Middle frontal gyrus (tissue), 1 donor: ENCODE measurements around the gene BHLHA15.

Experiments
- DNase-seq: peaks from one replicate; pipeline ENCODE4 v3.0.0-alpha.2; 2015; ENCODE audit warnings: low spot score; ENCODE audit errors: extremely low spot score

The BHLHA15 gene

GRCh38 chr7:98211221-98211675, at the start of gene BHLHA15:
Gene BHLHA15, plus strand, starts transcription at chr7:98211439. Its CDS starts 871 bp downstream, at chr7:98212310.
- DNase-seq = no peak

DNA sequence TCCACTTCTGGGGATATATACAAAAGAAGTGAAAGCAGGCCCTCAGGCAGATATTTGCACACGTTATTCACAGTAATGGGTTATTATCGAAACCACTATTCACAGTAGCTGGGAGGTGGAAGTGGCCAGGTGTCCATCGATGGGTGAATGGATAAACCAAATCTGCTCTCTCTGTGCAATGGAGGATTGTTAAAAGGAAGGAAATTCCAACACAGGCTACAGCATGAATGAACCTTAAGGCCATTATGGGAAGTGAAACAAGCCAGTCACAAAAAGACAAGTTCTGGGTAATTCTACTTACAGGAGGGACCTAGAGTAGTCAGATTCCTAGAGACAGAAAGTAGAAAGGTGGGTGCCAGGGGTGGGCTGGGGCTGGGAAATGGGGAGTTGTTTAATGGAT, 48.5 kb upstream of the BHLHA15 start:
- DNase-seq = no peak

DNA sequence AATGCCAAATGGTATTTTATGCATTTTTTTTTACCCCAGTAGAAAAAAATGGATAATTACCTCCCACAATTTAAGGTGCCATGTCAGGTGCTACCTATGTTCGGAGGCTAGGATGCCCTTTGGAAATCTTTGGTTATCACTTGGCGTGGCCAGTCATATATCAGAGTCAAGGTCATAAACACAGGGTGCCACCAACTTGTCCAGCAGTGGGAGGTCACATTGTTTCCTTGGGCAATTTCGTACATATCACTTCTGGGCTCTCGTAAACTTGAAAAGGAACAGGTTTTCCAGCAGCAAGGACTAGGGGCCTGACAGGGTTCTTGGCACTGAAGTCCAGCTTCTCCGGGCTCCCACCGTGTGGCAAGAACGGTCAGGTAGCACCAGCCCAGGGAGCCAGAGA, 48.0 kb upstream of the BHLHA15 start:
- no peak for DNase-seq

GRCh38 chr7:98163704-98164494, 47.3 kb upstream of the BHLHA15 start:
- DNase-seq = no peak

- DNase-seq = no peak
These were observed 45.2 kb upstream of the BHLHA15 start for GRCh38 chr7:98165827-98166667.

- DNase-seq = no peak
These were observed 44.6 kb upstream of the BHLHA15 start for GRCh38 chr7:98166668-98166970.

DNA sequence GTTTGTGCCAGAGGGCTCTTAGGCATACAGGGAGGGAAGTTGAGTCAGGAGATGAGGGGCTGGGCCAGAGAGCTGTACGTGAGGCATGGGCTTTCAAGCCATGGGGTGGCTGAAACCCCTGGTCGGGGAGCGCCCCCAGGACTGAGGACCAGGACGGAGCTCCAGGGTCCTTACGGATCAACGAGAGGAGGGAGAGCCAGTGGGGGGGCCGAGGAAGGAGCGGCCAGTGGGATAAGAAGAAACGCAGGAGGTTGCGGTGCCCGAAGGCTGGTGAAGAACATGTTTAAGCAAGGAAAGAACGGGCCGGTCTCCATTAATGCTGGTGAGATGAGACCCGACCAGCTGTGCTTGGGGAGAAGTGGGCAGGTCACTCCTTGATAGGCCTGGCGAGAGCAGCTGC, 43.6 kb upstream of the BHLHA15 start:
- DNase-seq = no peak

DNA sequence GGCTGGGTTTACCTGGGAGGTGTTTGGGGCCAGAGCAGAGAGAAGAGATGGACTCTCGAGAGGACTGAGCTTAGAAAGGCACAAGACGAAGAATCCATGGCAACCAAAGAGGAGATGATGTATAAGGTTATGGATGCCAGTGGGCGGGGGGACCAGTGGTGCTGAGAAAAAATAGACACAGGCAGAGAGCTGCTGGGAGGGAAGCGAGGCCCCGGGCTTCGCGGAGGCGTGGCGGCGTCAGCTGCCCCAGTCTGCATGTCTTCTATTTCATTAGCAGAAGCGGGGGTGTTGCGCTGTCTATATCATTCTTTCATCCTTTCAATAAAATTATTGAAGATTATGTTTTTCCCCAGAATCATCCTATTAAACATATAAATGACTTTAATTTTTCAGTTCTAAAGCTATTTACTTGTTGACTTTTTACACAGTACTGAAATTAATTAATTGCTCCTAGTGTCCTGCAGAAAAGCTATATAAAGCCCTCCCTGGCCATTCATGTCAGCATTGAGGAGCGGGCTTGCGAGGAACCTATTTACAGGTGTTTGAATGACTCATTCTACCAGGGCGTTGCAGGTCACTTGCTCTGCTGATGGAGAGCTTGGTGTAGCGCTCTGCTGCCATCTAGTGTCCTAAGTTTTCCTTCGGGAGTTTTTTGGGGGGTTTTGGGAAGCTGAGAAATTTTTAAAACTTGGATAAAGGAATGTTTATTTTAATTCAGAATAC, 42.9 kb upstream of the BHLHA15 start:
- no peak for DNase-seq

DNA sequence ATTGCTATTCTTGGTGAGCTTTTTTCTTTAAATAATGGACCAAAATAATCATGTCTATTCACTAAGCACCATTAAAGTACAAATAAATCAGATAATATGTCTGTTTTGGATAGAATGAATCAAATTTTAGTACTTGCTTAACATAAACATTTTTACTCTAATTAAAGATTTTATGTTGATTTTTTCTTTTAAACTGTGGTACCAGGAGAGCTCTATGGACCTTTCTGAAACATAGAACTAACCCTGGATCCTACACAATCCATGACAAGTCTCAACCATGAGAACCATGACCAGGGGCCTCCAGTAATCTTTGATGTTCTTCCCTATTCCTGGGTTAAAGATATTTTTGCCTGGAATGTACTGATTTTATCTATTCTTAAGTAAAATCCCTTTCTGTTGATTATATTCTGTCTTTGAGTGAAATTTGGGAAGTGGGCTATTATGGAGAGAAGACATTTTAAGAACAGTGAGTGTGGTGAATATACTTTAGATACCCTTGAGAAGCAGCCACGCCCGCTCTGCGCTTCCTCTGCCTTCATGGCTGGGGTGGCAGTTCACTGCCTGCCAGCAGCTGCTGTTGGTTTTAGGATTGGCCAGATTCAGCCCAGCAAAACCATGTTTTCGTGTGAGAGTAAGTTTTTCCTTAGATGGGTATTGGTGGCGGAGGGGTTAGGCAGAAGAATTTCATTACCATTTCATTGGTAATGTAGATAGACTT, 42.2 kb upstream of the BHLHA15 start:
- no peak for DNase-seq

- no peak for DNase-seq
These were observed 40.3 kb upstream of the BHLHA15 start for GRCh38 chr7:98170966-98171365.

GRCh38 chr7:98171449-98171848, 39.8 kb upstream of the BHLHA15 start:
- no peak for DNase-seq

DNA sequence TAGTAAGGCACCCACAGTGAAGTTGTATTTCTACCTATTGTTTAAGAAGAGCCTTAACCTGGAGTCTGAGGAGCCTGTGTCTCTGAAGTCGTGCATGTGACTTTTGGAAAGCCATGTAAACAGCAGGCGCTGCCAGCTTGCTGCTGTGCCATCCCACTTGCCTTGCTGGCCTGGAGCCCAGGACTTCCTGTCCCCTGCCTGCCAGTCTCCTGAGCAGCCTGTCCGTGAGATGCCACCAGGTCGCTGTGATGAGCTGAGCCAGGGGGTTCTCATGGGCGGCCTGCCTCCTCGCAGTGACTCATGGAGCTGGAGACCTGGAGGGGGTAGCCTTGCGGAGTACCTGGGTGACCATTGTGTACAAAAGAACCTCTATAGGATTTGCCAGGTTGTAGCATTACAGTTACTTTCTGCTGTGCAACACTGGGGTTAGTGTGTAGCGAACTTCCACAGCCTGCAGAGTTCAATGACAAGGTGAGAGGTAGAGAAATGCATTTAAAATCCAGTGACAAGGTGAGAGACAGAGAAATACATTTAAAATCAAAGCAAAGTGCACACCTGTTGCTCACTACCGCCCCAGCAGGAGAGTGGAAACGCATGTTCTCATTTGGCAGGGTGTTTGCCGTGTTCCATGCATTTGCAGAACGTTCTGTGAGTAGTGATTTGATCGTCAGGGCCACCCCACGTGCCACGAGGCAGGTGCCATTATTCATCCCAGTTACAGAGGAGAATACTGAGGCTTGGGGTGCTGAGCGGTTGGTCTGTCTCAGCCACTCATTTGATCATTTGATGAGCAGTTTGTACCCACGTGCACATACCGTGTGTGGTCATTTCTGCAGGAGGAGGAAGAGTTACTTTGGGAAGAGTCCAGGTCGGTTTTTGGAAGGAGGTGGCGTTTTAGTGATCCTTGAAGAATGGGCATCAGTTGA, 36.6 kb upstream of the BHLHA15 start:
- DNase-seq = no peak

DNA sequence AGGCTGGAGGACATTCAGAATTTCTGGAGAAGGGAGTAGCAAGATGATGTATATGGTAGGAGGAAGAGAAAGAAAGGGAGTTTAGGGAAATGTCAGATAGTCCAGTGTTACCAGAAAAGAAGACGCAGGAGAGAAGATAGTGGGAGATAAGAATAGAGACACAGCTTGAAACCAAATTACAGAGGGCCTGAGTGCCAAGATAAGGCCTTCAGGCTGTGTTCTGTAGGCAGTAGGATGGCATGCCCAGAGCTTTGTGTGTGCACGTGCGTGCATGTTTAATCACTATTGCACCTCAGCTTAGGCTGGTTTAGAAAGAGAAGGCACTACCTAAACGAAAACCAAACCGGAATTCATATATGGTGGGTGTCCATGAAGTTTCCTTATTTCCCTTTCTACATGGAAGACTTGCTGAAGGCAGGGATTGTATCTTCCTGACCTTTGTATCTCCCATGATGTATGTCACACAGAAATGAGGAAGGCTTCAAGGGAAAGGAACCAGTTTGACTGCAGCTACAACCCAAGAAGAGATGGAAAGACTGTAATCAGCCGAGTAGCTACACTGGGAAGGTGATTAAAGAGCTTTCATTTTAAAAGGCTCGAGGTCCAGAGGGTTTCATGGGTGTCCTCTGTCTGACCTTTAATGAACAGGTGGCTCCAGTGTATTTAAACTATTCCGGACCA, 35.8 kb upstream of the BHLHA15 start:
- DNase-seq = no peak

DNA sequence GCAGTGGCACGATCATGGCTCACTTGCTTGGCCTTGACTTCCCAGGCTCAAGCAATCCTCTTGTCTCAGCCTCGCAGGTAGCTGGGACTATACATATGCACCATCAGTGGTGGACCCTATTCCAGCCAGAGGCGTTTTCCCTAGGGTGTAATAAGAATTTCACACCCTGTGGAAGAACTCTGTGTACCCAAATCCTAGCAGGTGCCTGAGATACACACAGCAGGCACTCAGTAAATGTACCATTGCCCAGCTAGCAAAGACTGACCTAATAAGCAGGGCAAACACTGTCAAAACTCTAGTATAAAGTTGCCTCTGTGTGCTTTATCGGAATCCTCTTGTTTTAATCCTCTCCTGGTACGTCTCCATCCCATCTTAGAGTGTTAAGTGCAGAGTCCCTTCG, 33.7 kb upstream of the BHLHA15 start:
- no peak for DNase-seq

DNA sequence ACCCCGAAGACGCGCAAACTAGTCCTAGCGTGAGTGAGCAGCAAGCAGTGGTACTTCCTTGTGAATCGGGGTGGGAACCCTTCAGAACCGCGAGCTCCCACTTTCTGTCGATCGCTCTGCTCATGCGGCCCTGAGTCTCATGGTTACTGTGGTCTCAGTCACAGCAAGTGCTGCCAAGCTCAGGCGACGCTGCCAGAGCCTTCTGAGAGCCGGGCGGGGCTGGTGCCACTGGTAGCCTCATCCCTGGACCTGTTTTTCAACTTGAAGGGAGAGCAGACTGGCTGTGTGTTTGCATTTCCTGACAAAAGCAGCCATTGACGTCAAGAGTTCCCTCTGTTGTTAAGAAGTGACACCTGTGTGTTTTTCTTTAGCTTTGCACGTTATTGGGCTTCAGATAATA, 32.9 kb upstream of the BHLHA15 start:
- no peak for DNase-seq

DNA sequence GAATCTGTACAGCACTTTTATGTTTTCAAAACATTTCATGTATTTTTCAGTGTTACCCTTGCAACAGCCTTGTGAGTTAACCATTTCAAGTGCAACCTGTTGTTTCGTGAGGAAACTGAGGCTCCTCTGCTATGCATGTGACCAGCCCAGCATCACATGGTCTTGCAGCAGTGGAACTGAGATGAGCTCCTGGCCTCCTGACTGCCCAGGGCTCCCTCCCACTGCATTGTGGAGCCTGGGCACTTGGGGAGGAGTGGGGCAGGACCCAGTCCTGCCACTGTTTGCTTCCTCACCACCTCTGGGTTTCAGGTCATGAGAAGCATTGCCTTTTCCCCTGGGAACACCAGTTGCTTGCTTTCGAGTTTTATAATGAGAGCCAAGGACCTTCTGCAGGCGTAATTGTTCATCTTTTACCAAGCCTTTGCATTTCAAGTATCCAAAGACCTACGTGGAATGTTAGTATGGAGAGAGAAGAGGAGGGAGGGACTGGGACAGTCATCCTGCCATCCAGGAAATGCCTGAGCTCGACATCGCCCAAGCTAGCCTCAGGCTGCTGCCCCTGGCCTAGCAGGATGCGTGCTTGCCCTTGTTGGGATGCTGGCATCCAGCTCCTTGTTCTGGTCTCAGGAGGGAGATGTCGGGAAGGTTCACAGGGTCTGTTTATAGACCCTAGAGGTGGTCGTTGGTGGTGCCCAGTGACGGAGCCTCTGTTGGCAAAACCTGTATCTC, 32.3 kb upstream of the BHLHA15 start:
- no peak for DNase-seq

DNA sequence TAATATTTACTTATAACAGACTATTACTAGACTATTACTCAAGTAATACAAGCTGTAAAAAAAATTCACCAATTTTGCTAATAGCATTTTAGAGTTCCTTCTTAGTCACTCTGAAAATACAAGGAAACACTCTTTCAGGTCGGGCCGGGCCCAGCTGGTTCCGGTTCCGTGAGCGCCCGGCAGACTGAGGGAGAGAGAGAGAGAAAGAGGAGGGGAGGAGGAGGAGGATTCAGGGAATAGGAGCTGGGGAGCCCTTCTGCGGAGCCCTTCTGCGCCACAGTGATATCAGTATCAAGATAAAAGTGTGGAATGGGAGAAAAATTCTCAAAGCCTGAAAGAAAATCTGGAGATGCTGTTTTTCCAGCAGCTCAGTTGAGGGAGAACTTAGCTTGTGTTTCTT, 30.5 kb upstream of the BHLHA15 start:
- no peak for DNase-seq

DNA sequence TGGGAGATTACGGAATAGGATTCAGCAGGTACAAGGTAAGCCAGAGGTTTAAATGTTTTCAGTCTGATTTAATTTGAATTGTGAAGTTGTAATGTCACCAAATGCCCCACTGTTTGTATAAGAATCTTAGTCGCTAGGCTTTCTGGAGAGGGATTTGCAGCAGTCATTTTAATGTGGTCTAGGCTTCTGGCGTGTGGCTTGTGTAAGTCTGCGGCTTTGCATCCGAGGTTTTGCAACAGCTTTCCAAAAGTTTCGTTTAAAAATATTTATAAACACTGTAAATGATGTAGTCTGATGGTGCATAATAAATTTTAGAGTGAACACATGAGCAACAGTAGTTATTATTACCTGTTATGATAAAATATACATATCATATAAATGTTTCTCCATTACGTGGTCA, 26.1 kb upstream of the BHLHA15 start:
- DNase-seq = no peak
